Measurements from ENCODE around the gene PPT1.

DNA sequence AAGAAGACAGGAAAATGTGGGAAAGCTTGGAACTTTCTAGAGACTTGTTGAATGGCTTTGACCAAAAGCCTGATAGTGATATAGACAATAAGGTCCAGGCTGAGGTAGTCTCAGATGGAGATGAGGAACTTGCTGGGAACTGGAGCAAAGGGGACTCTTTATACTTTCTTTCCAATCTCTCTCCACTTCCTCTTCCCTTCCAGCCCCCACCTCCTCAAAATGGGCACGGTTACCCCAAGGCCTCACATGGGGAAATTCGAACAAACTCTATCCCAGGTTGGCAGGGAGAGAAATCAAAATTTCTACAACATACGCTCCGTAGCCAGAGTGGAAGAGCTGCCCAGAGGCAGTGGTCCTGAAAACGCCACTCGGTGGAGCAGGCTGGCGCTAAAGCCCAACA is 15.2 kb downstream of the PPT1 start:
- TF ChIP-seq, protein P1, sequence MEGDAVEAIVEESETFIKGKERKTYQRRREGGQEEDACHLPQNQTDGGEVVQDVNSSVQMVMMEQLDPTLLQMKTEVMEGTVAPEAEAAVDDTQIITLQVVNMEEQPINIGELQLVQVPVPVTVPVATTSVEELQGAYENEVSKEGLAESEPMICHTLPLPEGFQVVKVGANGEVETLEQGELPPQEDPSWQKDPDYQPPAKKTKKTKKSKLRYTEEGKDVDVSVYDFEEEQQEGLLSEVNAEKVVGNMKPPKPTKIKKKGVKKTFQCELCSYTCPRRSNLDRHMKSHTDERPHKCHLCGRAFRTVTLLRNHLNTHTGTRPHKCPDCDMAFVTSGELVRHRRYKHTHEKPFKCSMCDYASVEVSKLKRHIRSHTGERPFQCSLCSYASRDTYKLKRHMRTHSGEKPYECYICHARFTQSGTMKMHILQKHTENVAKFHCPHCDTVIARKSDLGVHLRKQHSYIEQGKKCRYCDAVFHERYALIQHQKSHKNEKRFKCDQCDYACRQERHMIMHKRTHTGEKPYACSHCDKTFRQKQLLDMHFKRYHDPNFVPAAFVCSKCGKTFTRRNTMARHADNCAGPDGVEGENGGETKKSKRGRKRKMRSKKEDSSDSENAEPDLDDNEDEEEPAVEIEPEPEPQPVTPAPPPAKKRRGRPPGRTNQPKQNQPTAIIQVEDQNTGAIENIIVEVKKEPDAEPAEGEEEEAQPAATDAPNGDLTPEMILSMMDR (IDR thresholded peaks at IDR 0.05): no peak
- TF ChIP-seq POLR2A (IDR thresholded peaks at IDR 0.05) (no peak), POLR2AphosphoS5 (IDR thresholded peaks at IDR 0.05) (no peak)

All from prostate gland (tissue), 2 donors.